GM23248 (cell line): ENCODE data around the gene ZMPSTE24.

Experiments
- EZH2 ChIP-seq: fragments of 200-600 bp; sonication (generic); IDR thresholded peaks from 2 replicates; pipeline ENCODE4 v1.6.1; 2018; ENCODE audit warnings: antibody characterized with exemption, mild to moderate bottlenecking; ENCODE audit not compliant: insufficient read depth, poor library complexity, severe bottlenecking
- EZH2phosphoT487 ChIP-seq: fragments of 200-600 bp; sonication (generic); IDR thresholded peaks from 2 replicates; pipeline ENCODE4 v1.6.1; 2018; ENCODE audit warnings: antibody characterized with exemption, moderate library complexity, mild to moderate bottlenecking, low read depth; ENCODE audit not compliant: insufficient read depth

GRCh38 chr1:40306296-40306695 is 48.3 kb downstream of the ZMPSTE24 start:
- TF ChIP-seq EZH2 = no peak
- TF ChIP-seq EZH2phosphoT487 = no peak
